IMR-90 (cell line): ENCODE measurements around the gene MRPL11.

ENCODE experiments used
- CEBPB ChIP-seq: IDR thresholded peaks from 2 replicates; pipeline ENCODE4 v1.6.1; 2012; ENCODE audit warnings: low read depth, low read length, improper control_type of control experiment
- CTCF ChIP-seq: conservative IDR thresholded peaks from 2 replicates; pipeline ENCODE4 v1.5.1; 2012; ENCODE audit warnings: mild to moderate bottlenecking, low read depth, low read length, improper control_type of control experiment
- FOS ChIP-seq: fragments of 150-350 bp; IDR thresholded peaks from 2 replicates; pipeline ENCODE4 v1.6.1; 2016; ENCODE audit warnings: low read depth, low read length
- NFE2L2 ChIP-seq: fragments of 150-350 bp; IDR thresholded peaks from 2 replicates; pipeline ENCODE4 v1.6.1; 2016; ENCODE audit warnings: low read depth, mild to moderate bottlenecking, low read length
- POLR2A ChIP-seq: IDR thresholded peaks from 2 replicates; pipeline ENCODE4 v1.6.1; 2012; ENCODE audit warnings: mild to moderate bottlenecking, low read depth, low read length
- USF2 ChIP-seq: fragments of 150-350 bp; IDR thresholded peaks from 2 replicates; pipeline ENCODE4 v1.6.1; 2017; ENCODE audit warnings: mild to moderate bottlenecking, antibody characterized with exemption, low read length, low read depth

DNA sequence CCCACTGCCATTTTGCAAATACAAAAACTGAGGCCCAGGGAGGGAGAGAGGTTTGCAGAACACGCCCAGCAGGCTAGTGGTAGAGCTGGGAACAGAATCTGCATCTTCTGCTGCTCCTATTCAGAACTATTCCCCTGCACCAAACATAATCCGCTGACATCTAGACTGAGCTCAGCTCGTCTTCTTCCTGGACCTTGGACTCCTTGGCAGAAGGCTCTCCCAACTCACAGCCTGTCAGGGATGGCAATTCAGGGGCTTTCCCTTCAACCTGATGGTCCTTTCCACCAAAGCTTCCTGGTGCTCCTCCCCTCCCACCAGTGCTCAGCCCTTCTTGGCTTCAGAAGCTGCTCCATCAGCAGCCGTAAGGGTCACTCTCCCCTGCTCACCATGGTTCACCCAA lies 27.3 kb downstream of the MRPL11 start:
- TF ChIP-seq USF2 (no peak), POLR2A (no peak), CEBPB (no peak), CTCF (no peak), NFE2L2 (no peak), FOS (no peak)
